NCI-H187 treated with DMSO at 0.1 percent for 48 hours (cell line): Measurements from ENCODE around the gene USP9Y.
"Not testable (repeated sequence)": the region's sequence is repeated elsewhere in the genome, so short reads cannot be mapped to it uniquely, and the experiment has no call there.

Source experiments
- DNase-seq: peaks from one replicate; lab custom pipeline; 2025; lab: John Stamatoyannopoulos, UW

USP9Y gene

GRCh38 chrY:12701181-12701695 lies at the start of gene USP9Y:
TSS of gene USP9Y (plus strand) at chrY:12701231. CDS start at chrY:12709448, 8,217 bp downstream.
- no peak for DNase-seq

GRCh38 chrY:12651621-12652036 lies 49.4 kb upstream of the USP9Y start:
- no peak for DNase-seq

- no peak for DNase-seq
Observed at GRCh38 chrY:12661745-12662681, 39.0 kb upstream of the USP9Y start.

- no peak for DNase-seq
Observed at GRCh38 chrY:12662745-12663591, 38.1 kb upstream of the USP9Y start.

DNA sequence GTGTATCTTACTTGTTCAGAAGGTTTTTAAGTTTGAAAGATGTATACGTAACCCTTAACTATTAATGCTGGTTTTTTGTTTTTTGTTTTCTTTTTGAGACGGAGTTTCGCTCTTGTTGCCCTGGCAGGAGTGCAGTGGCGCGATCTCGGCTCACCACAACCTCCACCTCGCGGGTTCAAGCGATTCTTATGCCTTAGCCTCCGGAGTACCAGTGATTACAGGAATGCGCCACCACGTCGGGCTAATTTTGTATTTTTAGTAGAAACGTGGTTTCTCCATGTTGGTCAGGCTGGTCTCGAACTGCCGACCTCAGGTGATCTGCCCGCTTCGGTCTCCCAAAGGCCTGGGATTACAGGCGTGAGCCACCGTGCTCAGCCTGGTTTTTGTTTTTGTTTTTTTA lies 37.2 kb upstream of the USP9Y start:
- DNase-seq = not testable (repeated sequence)

GRCh38 chrY:12678111-12678510 lies 22.9 kb upstream of the USP9Y start:
- no peak for DNase-seq

DNA sequence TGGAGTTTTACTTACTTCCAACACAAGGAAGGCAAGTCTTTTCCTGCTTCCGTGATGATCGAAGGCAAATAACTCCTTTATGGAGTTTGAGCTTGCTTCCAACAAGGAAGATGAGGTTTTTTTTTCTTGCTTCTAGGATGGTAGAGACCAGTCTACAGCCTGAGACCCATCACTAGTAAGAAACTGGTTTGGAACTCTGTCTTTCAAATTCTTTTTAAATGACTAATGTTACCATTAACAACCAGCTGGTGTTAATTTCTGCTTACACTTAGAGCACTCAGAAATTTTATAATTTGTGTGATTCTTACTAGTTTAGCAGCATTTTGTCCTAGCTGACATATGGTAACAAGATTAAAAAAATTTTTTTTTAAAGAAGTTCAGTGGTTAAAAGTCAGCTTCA lies 19.5 kb upstream of the USP9Y start:
- no peak for DNase-seq

DNA sequence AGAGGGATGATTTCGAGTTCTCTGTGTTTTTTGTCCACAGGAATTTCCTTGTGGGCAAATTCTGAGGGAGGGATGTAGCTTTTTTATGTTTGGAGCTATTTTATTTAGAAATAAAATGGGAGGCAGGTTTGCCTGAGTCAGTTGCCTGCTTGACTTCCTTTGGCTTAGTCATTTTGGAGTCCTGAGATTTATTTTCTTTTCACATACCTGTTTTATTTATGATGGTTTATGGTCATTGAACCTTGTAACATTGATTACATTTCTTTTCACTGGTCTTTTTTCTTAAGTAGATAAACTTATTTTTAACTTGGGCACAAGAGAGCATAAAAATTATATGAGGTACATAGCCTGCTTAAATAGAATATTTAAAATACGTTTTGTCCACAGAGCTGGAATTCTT lies 12.7 kb upstream of the USP9Y start:
- DNase-seq = no peak

DNA sequence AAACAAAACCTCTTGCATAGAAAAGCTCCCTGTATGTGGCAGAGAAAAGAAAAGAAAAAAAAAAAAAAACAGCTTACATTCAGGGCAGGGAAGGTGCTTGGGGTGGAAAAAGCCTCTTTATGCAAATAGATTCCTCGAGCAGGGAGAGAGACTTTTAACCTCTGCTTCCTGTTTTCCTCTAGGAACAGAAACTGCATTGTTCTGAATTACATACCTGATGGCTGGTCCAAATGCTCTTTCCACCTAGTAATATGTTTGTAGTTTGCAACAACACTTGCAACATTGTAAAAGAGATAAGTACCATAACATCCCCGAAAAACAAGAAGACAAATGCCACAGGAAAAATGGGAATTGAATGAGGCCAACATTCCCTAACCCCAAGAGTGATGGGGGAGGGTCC lies 944 bp upstream of the USP9Y start:
- DNase-seq = no peak

DNA sequence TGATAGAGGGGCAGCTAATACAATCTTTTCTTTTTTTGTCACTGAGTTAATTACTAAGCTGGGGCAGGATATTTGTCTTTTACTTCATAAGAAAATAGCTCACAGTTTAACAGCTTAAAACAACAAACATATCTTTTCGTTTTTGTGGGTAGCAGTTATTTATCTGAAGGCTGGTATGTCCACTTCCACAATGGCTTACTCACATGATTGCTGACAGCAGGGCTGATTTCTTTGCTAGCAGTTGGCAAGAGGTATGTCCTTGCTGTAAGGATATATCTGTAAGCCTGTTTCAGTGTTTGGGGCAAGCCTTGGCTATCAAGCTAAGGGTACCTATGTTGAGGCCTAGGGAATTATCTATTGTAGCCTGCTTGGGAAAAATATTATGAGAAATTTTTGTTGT lies 1.1 kb downstream of the USP9Y start:
- no peak for DNase-seq

DNA sequence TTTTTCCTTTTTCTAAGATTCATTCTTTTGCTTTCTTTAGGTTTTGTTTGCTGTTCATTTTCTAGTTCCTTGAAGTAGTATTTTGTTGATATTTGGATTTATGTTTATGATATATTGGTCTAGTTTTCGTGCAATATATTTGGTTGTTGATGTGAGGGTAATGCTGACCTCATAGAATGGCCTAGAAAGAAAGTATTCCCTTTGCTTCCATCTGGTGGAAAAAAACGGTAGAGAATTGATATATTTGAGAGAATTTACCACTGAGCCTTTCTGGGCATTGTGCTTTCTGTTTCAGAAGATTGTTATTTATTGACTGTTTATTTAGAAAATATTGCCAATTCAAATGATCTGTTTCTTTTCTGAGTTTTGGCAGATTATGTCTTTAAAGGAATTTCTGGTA lies 9.4 kb downstream of the USP9Y start:
- DNase-seq = no peak

DNA sequence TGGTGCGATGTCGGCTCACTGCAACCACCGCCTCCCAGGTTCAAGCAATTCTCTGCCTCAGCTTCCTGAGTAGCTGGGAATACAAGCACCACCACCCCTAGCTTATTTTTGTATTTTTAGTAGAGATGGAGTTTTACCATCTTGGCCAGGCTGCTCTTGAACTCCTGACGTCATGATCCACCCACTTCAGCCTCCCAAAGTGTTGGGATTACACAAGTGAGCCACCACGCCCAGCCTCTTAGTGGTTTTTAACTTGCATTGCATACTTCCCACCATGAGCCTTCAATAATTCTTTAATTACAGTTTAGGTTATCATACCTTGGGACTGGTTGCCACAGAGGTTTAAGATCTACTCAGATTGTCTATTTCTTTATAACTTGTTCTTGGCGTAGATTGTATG lies 14.3 kb downstream of the USP9Y start:
- no peak for DNase-seq

- DNase-seq = no peak
Observed at GRCh38 chrY:12729746-12730145, 28.7 kb downstream of the USP9Y start.

GRCh38 chrY:12733625-12734024 lies 32.6 kb downstream of the USP9Y start:
- DNase-seq = no peak

- DNase-seq = no peak
Observed at GRCh38 chrY:12734051-12734450, 33.0 kb downstream of the USP9Y start.

GRCh38 chrY:12741414-12741813 lies 40.4 kb downstream of the USP9Y start:
- DNase-seq = no peak

DNA sequence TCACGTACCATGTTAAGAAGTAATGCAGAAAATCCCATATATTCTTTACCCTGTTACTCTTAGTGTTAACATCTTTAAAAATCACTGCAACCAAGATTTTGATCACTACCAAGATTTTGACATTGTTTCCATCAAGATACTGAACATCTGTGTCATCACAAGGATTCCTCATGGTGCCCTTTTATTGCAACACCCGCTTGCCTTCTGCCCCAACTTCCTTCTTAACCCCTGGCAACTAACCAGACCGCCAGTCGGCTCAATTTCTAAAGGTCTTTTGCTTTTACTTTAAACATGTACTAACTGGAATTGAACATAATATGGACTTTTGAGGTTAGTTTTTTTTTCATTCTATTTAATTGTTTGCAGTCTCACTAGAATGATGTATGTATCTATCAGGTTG lies 41.7 kb downstream of the USP9Y start:
- DNase-seq = no peak

GRCh38 chrY:12744091-12744490 lies 43.1 kb downstream of the USP9Y start:
- no peak for DNase-seq

DNA sequence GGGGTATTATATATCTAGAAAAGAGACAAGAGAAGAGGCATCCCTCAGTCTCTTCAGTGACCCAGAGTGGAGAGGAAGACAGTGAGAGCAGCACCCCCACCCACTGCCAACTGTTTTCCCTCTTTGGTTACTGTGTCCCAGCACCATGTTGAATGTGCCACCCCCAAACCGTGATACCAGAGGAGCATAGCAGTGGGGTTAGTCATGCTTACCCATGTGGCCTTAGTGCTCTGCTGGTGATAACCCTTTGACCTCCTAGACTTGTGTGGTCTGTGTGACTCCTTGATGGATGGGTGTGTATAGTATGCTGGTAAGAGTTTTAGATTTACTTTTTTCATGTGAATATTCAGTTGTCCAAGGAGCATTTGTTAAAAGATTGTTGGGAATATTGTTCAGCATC lies 48.3 kb downstream of the USP9Y start:
- no peak for DNase-seq

DNA sequence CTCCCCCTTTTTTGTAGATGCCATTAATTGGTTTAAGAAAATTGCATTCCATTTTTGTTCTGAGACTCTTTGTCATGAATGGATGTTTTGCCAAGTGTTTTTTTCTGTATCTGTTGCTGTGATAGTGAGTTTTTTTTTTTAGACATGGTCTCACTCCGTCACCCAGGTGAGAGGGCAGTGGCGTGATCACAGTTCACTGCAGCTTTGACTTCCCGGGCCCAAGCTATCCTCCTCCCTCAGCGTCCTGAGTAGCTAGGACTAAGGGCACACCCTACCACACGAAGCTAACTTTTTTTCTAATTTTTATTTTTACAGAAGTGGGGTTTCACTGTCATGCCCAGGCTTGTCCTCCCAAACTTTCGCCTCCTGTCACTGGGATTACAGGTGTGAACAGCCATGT lies 51.8 kb downstream of the USP9Y start:
- DNase-seq = no peak

GRCh38 chrY:12756021-12756420 lies 55.0 kb downstream of the USP9Y start:
- DNase-seq = no peak

DNA sequence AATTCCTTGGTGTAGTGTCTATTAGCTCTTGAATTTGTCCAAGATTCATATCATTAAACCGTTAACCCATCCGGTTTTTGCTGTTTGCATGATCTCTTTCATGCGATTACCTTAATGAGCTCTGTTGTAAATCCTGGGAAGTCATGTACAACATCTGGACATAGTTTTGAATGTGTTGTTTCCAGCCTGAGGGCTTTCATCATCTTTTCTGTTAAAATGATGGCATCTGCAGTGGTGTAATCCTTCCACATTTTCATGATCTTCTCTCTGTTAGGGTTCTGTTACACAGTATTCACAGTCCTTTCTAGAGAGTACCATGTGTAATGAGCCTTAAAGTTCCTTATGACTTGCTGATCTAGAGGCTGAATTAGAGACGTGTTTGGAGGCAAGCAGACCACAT lies 64.9 kb downstream of the USP9Y start:
- no peak for DNase-seq

GRCh38 chrY:12784521-12784920 lies 83.5 kb downstream of the USP9Y start:
- DNase-seq = no peak
